ENCODE measurements around the gene EXOC4. TPM values are rescaled to one million over a fixed set of nuclear protein-coding genes. Genes with fewer than 3 reads are reported as not detected.

Gene EXOC4
- polyA plus RNA-seq, 1 experiment = 45.9 TPM

DNA sequence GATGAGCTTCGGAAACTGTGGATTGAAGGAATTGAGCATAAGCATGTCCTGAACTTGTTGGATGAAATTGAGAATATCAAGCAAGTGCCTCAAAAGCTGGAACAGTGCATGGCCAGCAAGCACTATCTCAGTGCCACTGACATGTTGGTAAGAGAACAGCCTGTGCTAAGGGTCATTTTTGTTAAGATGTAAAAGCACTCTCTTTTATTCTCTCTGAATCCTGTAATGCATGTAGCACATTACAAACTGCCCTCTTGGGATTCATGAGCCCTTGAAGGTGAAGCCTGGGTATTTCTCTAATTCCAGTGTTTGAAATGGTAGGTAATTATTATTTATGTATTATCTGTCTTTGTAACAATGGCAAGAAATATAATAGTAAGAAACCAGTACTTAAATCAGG, 36.1 kb downstream of the EXOC4 start:
- ChIA-PET CTCF (no interaction called here), POLR2A (no interaction called here)
- no peaks in the 10 kb centered on the region for H3K27me3 ChIP-seq (ENCODE audit: control insufficient read depth, insufficient read depth, low read length)

DNA sequence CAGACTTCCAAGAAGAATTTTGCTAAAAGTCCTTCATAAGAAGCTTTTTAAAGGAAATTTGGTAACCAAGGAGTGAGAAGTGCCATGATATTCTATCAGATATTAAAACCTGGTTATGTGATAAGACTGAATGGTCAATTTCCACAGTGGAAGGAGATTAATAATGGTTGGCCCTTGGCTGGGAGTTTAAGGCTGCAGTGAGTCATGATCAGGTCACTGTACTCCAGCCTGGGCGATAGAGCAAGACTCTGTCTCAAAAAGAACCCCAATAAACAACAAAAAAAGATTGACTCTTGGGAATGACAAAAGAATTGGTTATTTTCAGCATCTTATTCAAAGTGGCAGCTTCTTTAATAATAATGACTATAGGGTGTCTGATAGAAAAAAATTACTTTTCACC, 37.2 kb downstream of the EXOC4 start:
- ChIA-PET POLR2A (no interaction called here), CTCF (no interaction called here)
- DNase-seq (ENCODE audit: low read depth) = no peak
- TF ChIP-seq, protein P1, sequence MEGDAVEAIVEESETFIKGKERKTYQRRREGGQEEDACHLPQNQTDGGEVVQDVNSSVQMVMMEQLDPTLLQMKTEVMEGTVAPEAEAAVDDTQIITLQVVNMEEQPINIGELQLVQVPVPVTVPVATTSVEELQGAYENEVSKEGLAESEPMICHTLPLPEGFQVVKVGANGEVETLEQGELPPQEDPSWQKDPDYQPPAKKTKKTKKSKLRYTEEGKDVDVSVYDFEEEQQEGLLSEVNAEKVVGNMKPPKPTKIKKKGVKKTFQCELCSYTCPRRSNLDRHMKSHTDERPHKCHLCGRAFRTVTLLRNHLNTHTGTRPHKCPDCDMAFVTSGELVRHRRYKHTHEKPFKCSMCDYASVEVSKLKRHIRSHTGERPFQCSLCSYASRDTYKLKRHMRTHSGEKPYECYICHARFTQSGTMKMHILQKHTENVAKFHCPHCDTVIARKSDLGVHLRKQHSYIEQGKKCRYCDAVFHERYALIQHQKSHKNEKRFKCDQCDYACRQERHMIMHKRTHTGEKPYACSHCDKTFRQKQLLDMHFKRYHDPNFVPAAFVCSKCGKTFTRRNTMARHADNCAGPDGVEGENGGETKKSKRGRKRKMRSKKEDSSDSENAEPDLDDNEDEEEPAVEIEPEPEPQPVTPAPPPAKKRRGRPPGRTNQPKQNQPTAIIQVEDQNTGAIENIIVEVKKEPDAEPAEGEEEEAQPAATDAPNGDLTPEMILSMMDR (IDR thresholded peaks at IDR 0.05; ENCODE audit: insufficient read depth, low read depth, low read length) = no peak
- no peaks in the 10 kb centered on the region for H3K27me3 ChIP-seq (ENCODE audit: control insufficient read depth, insufficient read depth, low read length)
- no peaks in the 10 kb centered on the region for H3K36me3 ChIP-seq (ENCODE audit: control insufficient read depth, insufficient read depth, low read length)
- H3K4me3 ChIP-seq (ENCODE audit: low read depth, low read length) = no peak overlapping the region

More for the DNA sequence above, 36.1 kb downstream of the EXOC4 start:
- no peak overlapping the region for H3K4me3 ChIP-seq (ENCODE audit: low read depth, low read length)
- TF ChIP-seq, protein P1 (IDR thresholded peaks at IDR 0.05; ENCODE audit: insufficient read depth, low read depth, low read length) = no peak
- no peaks in the 10 kb centered on the region for H3K36me3 ChIP-seq (ENCODE audit: control insufficient read depth, insufficient read depth, low read length)
- DNase-seq (ENCODE audit: low read depth) = no peak

DNA sequence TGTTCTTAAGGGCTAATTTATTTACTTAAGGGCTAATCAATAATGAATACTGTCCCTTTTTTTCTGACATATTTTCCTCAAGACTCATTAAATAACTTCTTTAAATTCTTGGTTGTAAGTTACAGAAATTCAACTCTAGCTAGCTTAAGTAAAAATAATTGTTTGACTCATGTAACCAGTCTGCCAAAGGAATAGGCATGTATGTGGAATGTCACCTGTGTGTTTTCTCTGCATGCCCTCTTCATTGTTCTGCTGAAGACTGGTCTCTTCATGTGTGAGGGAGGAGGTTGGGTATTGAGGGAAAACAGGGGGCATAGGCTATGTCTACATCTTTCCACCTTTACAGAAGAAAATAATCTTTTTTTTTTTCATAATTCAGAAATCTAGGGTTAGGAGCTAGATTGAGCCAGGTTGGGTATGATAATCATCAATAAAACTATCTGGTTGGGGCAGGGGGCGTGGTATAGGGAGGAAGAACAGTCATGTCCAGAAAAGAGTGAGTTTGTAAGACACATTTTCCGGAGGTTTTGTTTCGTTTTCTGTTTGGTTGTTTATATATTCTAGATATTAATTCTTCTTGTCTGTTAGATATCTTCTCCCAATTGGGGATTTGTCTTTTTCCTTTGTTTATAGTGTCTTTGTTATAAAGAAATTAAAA, 37.9 kb downstream of the EXOC4 start:
- ChIA-PET POLR2A (interaction anchor here (0.6 kb wide), 1 partner anchor 35 kb away, joined by 3 read pairs; no protein-coding TSS in a partner anchor), CTCF (no interaction called here)
- H3K36me3 ChIP-seq (ENCODE audit: control insufficient read depth, insufficient read depth, low read length) = no peaks in the 10 kb centered on the region
- no peaks in the 10 kb centered on the region for H3K27me3 ChIP-seq (ENCODE audit: control insufficient read depth, insufficient read depth, low read length)
- DNase-seq (ENCODE audit: low read depth) = no peak
- H3K4me3 ChIP-seq (ENCODE audit: low read depth, low read length) = no peak overlapping the region
- TF ChIP-seq, protein P1 (IDR thresholded peaks at IDR 0.05; ENCODE audit: insufficient read depth, low read depth, low read length) = no peak

DNA sequence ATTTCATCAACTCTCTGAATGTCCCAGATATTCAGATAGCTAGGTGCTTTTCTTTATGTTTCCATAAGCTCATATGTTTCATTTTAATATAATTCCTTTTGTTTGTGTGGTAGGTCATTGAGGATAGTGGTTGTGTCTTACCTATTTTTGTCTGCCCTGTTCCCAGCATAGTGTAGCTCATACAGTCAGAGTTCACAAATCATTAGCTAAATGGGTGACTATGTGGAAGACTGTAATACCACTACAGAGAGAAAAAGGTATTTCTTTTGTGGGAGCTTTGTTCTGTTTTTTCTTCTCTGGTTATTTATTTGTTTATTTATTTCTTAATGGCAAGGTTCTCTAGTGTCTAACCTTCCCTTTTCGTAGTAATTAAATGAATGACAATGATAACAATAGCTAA, 39.8 kb downstream of the EXOC4 start:
- TF ChIP-seq, protein P1 (IDR thresholded peaks at IDR 0.05; ENCODE audit: insufficient read depth, low read depth, low read length) = no peak
- H3K36me3 ChIP-seq (ENCODE audit: control insufficient read depth, insufficient read depth, low read length) = no peaks in the 10 kb centered on the region
- H3K4me3 ChIP-seq (ENCODE audit: low read depth, low read length) = no peak overlapping the region
- ChIA-PET POLR2A (interaction anchor here (0.6 kb wide), 1 partner anchor 368 kb away, joined by 4 read pairs; no protein-coding TSS in a partner anchor), CTCF (interaction anchor here (2.0 kb wide), 1 partner anchor 11 kb away, joined by 8 read pairs; no protein-coding TSS in a partner anchor)
- no peaks in the 10 kb centered on the region for H3K27me3 ChIP-seq (ENCODE audit: control insufficient read depth, insufficient read depth, low read length)
- no peak for DNase-seq (ENCODE audit: low read depth)

DNA sequence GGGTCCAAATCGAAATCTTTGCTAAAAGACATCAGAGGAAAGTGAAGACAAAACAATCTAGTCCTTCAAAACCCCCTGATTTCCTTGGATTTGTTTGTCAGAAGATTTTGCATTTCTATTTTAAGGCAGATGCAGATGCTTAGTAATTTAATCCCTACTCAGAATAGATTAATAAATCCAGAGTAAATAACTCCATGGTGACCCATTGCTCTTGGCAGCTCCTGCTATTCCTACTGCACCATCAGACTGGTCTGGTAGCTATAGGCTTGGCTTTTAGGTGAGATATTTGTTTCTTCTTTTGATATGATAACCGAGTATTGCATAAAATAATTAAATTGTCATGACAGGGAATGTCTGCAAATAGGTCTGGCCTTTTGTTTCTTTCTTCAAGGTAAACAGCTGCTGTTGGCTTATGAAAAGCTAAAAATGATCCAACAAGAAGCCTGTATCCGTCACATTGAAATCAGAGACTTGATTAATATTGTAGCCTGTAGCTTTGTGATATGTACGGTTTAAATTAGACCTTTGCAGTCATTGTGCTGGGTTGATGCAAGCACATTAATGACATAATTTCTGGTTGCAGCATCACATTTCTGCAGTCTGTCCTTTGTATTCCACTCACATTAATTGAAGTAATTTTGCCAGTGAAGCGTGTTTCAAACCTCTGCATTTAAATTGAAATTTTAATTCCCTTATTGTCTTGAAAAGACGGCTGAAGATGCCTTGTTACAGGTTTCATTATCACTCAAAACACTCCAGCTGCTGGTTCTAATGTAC, 40.7 kb downstream of the EXOC4 start:
- POLR2A ChIA-PET = no interaction called here
- TF ChIP-seq, protein P1 (IDR thresholded peaks at IDR 0.05; ENCODE audit: insufficient read depth, low read depth, low read length) = no peak

More for the DNA sequence above, 40.7 kb downstream of the EXOC4 start:
- no peaks in the 10 kb centered on the region for H3K27me3 ChIP-seq (ENCODE audit: control insufficient read depth, insufficient read depth, low read length)
- no peak for DNase-seq (ENCODE audit: low read depth)
- H3K36me3 ChIP-seq (ENCODE audit: control insufficient read depth, insufficient read depth, low read length) = no peaks in the 10 kb centered on the region
- CTCF ChIA-PET = interaction anchor here (2.0 kb wide), 1 partner anchor 10 kb away, joined by 8 read pairs; no protein-coding TSS in a partner anchor
- no peak overlapping the region for H3K4me3 ChIP-seq (ENCODE audit: low read depth, low read length)
